GM19455 (cell line): ENCODE measurements around the gene AAK1.

Source experiments
- ATAC-seq: cut with Tn5 transposase; IDR thresholded peaks from one replicate; pipeline ENCODE4 v1.9.1; 2021; ENCODE audit not compliant: unreplicated experiment

The AAK1 gene

GRCh38 chr2:69546646-69547045 is 96.9 kb downstream of the AAK1 start:
- no peak for ATAC-seq

GRCh38 chr2:69545477-69545932 is 98.0 kb downstream of the AAK1 start:
- no peak for ATAC-seq

GRCh38 chr2:69544951-69545350 is 98.6 kb downstream of the AAK1 start:
- ATAC-seq, result no peak

GRCh38 chr2:69539549-69539908 is 104.0 kb downstream of the AAK1 start:
- no peak for ATAC-seq

- ATAC-seq, result no peak
Observed at GRCh38 chr2:69538872-69539548, 104.5 kb downstream of the AAK1 start.

- ATAC-seq, result no peak
Observed at GRCh38 chr2:69538249-69538648, 105.3 kb downstream of the AAK1 start.

GRCh38 chr2:69535817-69536241 is 107.7 kb downstream of the AAK1 start:
- ATAC-seq, result no peak

- ATAC-seq, result no peak
Observed at GRCh38 chr2:69531186-69531585, 112.4 kb downstream of the AAK1 start.

GRCh38 chr2:69529480-69529879 is 114.1 kb downstream of the AAK1 start:
- ATAC-seq, result no peak

GRCh38 chr2:69525261-69525660 is 118.3 kb downstream of the AAK1 start:
- no peak for ATAC-seq

GRCh38 chr2:69524799-69525198 is 118.7 kb downstream of the AAK1 start:
- ATAC-seq, result no peak

GRCh38 chr2:69521747-69522146 is 121.8 kb downstream of the AAK1 start:
- no peak for ATAC-seq

- ATAC-seq, result no peak
Observed at GRCh38 chr2:69518841-69519240, 124.7 kb downstream of the AAK1 start.

- no peak for ATAC-seq
Observed at GRCh38 chr2:69517410-69517809, 126.1 kb downstream of the AAK1 start.

- no peak for ATAC-seq
Observed at GRCh38 chr2:69514819-69515218, 128.7 kb downstream of the AAK1 start.

GRCh38 chr2:69514406-69514805 is 129.1 kb downstream of the AAK1 start:
- no peak for ATAC-seq

GRCh38 chr2:69512446-69512845 is 131.1 kb downstream of the AAK1 start:
- ATAC-seq, result no peak

GRCh38 chr2:69510204-69510603 is 133.3 kb downstream of the AAK1 start:
- ATAC-seq, result no peak

- no peak for ATAC-seq
Observed at GRCh38 chr2:69509750-69510140, 133.8 kb downstream of the AAK1 start.

GRCh38 chr2:69509011-69509749 is 134.4 kb downstream of the AAK1 start:
- no peak for ATAC-seq

- ATAC-seq, result no peak
Observed at GRCh38 chr2:69505710-69506109, 137.8 kb downstream of the AAK1 start.

GRCh38 chr2:69501301-69501700 is 142.2 kb downstream of the AAK1 start:
- no peak for ATAC-seq

GRCh38 chr2:69499966-69500365 is 143.6 kb downstream of the AAK1 start:
- ATAC-seq, result no peak
